RPMI8226 (cell line): ENCODE data around the gene C1orf159.
A peak's percentile ranks its signal among the peaks of the same experiment; 100 is the strongest.
"Not testable (repeated sequence)": the region's sequence is repeated elsewhere in the genome, so short reads cannot be mapped to it uniquely, and the experiment has no call there.

Experiments
- DNase-seq: peaks from one replicate; pipeline ENCODE4 v3.0.0-alpha.2; 2015

C1orf159 gene

GRCh38 chr1:1115786-1116700 is at the start of gene C1orf159:
Gene C1orf159 (minus strand): TSS chr1:1116089. CDS start chr1:1091543, 24,546 bp downstream.
- peak; percentile 99 for DNase-seq

GRCh38 chr1:1165485-1165884 is 49.6 kb upstream of the C1orf159 start:
- DNase-seq: peak; percentile 46

- no peak for DNase-seq
Measured at GRCh38 chr1:1164701-1165451, 49.0 kb upstream of the C1orf159 start.

- no peak for DNase-seq
Measured at GRCh38 chr1:1164361-1164700, 48.4 kb upstream of the C1orf159 start.

- DNase-seq: no peak
Measured at GRCh38 chr1:1163538-1164070, 47.7 kb upstream of the C1orf159 start.

- DNase-seq: peak; percentile 63
Measured at GRCh38 chr1:1162597-1163537, 47.0 kb upstream of the C1orf159 start.

GRCh38 chr1:1161683-1162079 is 45.8 kb upstream of the C1orf159 start:
- DNase-seq: no peak

- no peak for DNase-seq
Measured at GRCh38 chr1:1161078-1161682, 45.3 kb upstream of the C1orf159 start.

GRCh38 chr1:1160281-1160930 is 44.5 kb upstream of the C1orf159 start:
- DNase-seq: no peak

- peak; percentile 50 for DNase-seq
Measured at GRCh38 chr1:1157914-1158710, 42.2 kb upstream of the C1orf159 start.

- DNase-seq: peak; percentile 82
Measured at GRCh38 chr1:1157426-1157913, 41.6 kb upstream of the C1orf159 start.

GRCh38 chr1:1157033-1157365 is 41.1 kb upstream of the C1orf159 start:
- DNase-seq: no peak

GRCh38 chr1:1156140-1157032 is 40.5 kb upstream of the C1orf159 start:
- DNase-seq: no peak

GRCh38 chr1:1155258-1155657 is 39.4 kb upstream of the C1orf159 start:
- DNase-seq: no peak

- no peak for DNase-seq
Measured at GRCh38 chr1:1153874-1154273, 38.0 kb upstream of the C1orf159 start.

- not testable (repeated sequence) for DNase-seq
Measured at GRCh38 chr1:1153215-1153614, 37.3 kb upstream of the C1orf159 start.

- not testable (repeated sequence) for DNase-seq
Measured at GRCh38 chr1:1152431-1152830, 36.5 kb upstream of the C1orf159 start.

GRCh38 chr1:1151306-1151705 is 35.4 kb upstream of the C1orf159 start:
- DNase-seq: no peak

- peak; percentile 93 for DNase-seq
Measured at GRCh38 chr1:1150100-1150499, 34.2 kb upstream of the C1orf159 start.

- no peak for DNase-seq
Measured at GRCh38 chr1:1149416-1149815, 33.5 kb upstream of the C1orf159 start.
